Cardiac muscle cell (in vitro differentiated cells and primary cell): Measurements from ENCODE around the gene SLC10A1. TPM values are rescaled to one million over a fixed set of nuclear protein-coding genes. Genes with fewer than 3 reads are reported as not detected.
A peak's percentile ranks its signal among the peaks of the same experiment; 100 is the strongest.

Experiments
- DNase-seq, 2 donors: peaks; one replicate each; pipeline versions ENCODE4 v3.0.0 to v3.0.0-alpha.2; 2010 to 2017; ENCODE audit warnings: low read depth in 1 of 2, low spot score in 1 of 2
- H3K27ac ChIP-seq: fragments of 200-600 bp; sonication (generic); 2 replicates; pipeline ENCODE4 v1.5.1; 2016
- H3K27me3 ChIP-seq: fragments of 200-600 bp; sonication (generic); 2 replicates; pipeline ENCODE4 v1.6.0; 2016; ENCODE audit warnings: control low read depth
- H3K36me3 ChIP-seq: fragments of 200-600 bp; sonication (generic); 2 replicates; pipeline ENCODE4 v1.5.1; 2016; ENCODE audit warnings: control low read depth
- H3K4me1 ChIP-seq: fragments of 200-600 bp; sonication (generic); 2 replicates; pipeline ENCODE4 v1.8.1; 2017; ENCODE audit warnings: low read depth, mild to moderate bottlenecking, mixed run types
- H3K4me3 ChIP-seq: fragments of 200-600 bp; sonication (generic); 2 replicates; pipeline ENCODE4 v1.5.1; 2016; ENCODE audit warnings: mild to moderate bottlenecking
- H3K9me3 ChIP-seq: fragments of 200-600 bp; sonication (generic); 2 replicates; pipeline ENCODE4 v1.5.1; 2017; ENCODE audit warnings: low read depth, mild to moderate bottlenecking, control low read depth
- polyA plus RNA-seq: library from polyadenylated mRNA; unstranded; fragments of >200 nt; fragmentation: Nextera tagmentation; extraction: Ambion mirVana; gene quantifications from 2 replicates; pipeline ENCODE4 v1.2.1, GENCODE V29; 2016
- total RNA-seq: library from RNA; depleted of rRNA; stranded (reverse); fragments of >200 nt; gene quantifications from 2 replicates; pipeline ENCODE4 v1.2.3, GENCODE V29; 2016
- TF ChIP-seq, protein P1 (sequence below): IDR thresholded peaks from 2 replicates; pipeline ENCODE4 v1.5.1; 2012; ENCODE audit warnings: low read depth, mild to moderate bottlenecking, low read length

SLC10A1 gene
- total and polyA plus RNA-seq, 2 experiments from 2014 or later = not detected

DNA sequence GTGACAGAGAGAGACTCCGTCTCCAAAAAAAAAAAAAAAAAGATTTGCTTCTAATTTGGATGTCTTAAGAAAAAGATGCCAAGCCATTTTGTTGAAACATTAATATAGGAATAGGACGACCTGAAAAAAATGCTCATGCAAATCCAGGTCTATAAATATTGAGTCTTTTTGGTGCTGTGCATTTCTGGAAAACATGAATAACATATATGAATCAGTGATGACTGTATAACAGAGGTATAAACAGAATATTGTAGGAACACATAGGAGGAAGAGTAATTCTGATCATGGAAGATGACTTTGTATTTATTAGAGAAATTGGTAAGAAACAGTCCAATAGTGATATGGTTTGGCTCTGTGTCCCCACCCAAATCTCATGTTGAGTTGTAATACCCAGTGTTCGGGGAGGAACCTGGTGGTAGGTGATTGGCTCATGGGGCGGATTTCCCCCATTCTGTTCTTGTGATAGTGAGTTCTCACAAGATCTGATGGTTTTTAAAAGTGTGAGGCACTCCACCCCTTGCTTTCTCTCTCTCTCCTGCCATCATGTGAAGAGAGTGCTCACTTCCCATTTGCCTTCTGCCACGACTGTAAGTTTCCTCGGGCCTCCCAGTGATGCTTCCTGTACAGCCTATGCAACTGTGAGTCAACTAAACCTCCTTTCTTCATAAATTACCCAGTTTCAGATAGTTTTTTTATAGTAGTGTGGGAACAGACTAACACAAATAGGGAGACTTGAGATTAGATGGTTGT, 33.1 kb downstream of the SLC10A1 start:
- peaks cover 10% of the 10 kb centered on the region for H3K4me1 ChIP-seq
- H3K9me3 ChIP-seq = no peaks in the 10 kb centered on the region
- TF ChIP-seq, protein P1, sequence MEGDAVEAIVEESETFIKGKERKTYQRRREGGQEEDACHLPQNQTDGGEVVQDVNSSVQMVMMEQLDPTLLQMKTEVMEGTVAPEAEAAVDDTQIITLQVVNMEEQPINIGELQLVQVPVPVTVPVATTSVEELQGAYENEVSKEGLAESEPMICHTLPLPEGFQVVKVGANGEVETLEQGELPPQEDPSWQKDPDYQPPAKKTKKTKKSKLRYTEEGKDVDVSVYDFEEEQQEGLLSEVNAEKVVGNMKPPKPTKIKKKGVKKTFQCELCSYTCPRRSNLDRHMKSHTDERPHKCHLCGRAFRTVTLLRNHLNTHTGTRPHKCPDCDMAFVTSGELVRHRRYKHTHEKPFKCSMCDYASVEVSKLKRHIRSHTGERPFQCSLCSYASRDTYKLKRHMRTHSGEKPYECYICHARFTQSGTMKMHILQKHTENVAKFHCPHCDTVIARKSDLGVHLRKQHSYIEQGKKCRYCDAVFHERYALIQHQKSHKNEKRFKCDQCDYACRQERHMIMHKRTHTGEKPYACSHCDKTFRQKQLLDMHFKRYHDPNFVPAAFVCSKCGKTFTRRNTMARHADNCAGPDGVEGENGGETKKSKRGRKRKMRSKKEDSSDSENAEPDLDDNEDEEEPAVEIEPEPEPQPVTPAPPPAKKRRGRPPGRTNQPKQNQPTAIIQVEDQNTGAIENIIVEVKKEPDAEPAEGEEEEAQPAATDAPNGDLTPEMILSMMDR = no peak
- H3K27me3 ChIP-seq = peaks cover 3% of the 10 kb centered on the region
- no peak overlapping the region for H3K4me3 ChIP-seq
- H3K36me3 ChIP-seq = peaks cover 10% of the 10 kb centered on the region
- no peak for DNase-seq
- no peak overlapping the region for H3K27ac ChIP-seq

- peaks cover 3% of the 10 kb centered on the region for H3K27me3 ChIP-seq
- no peaks in the 10 kb centered on the region for H3K9me3 ChIP-seq
- DNase-seq = peak in 1 of 2 donors; percentile 66
- TF ChIP-seq, protein P1 = no peak
- H3K4me1 ChIP-seq = no peaks in the 10 kb centered on the region
- no peak overlapping the region for H3K27ac ChIP-seq
- no peaks in the 10 kb centered on the region for H3K36me3 ChIP-seq
- H3K4me3 ChIP-seq = no peak overlapping the region
Observed at GRCh38 chr14:69760810-69761209, 36.2 kb downstream of the SLC10A1 start.

GRCh38 chr14:69756298-69756697, 40.7 kb downstream of the SLC10A1 start:
- Histone ChIP-seq H3K9me3 (no peaks in the 10 kb centered on the region), H3K4me3 (no peak overlapping the region), H3K36me3 (no peaks in the 10 kb centered on the region), H3K4me1 (no peaks in the 10 kb centered on the region), H3K27ac (no peak overlapping the region), H3K27me3 (no peaks in the 10 kb centered on the region)
- TF ChIP-seq, protein P1 = no peak
- no peak for DNase-seq

DNA sequence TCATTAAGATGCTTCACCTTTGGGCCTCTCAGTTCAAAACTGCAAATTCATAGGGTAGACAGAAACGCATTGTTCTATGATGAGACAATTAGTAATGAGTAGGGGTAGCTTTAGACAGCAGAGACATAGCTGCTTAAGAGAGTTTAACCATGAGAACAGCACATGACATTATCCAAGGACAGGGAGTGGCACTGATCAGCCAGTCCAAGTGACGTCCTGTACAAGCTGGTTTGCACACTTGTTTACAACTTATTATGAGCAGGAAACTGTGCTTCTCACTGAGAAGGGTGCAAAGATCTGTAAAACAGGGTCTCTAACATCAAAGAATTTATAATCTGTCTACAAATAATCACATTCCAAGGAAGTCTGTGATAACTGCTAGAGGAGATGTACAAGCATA, 41.3 kb downstream of the SLC10A1 start:
- Histone ChIP-seq H3K27ac (no peak overlapping the region), H3K36me3 (no peaks in the 10 kb centered on the region), H3K9me3 (no peaks in the 10 kb centered on the region), H3K4me1 (no peaks in the 10 kb centered on the region), H3K27me3 (no peaks in the 10 kb centered on the region), H3K4me3 (no peak overlapping the region)
- TF ChIP-seq, protein P1 = no peak
- no peak for DNase-seq

DNA sequence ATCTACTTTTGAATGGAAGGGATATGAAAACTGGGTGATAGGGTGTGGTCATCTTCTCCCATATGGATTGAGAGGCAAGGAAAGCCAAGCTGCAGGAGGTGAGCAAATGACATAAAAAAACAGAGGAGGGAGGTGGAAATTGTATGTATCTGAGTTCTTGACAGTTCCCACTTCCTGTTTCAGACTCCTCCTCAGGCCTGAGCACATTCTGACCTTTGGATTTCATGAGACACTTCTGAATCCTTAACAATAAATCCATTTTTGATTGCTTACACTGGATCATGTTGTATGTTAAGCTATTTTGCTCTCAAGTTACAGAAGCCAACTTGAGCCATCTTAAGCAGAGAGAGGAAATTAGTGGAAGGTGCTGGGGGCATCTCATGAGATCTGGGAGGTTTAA, 41.7 kb downstream of the SLC10A1 start:
- TF ChIP-seq, protein P1 = no peak
- H3K36me3 ChIP-seq = no peaks in the 10 kb centered on the region
- no peak for DNase-seq
- no peaks in the 10 kb centered on the region for H3K4me1 ChIP-seq
- no peak overlapping the region for H3K4me3 ChIP-seq
- no peaks in the 10 kb centered on the region for H3K9me3 ChIP-seq
- no peaks in the 10 kb centered on the region for H3K27me3 ChIP-seq
- H3K27ac ChIP-seq = no peak overlapping the region
